Uterus (tissue), 4 donors: Measurements from ENCODE around the gene COPS8. TPM values are rescaled to one million over a fixed set of nuclear protein-coding genes. Genes with fewer than 3 reads are reported as not detected.

ENCODE experiments used
- DNase-seq, 2 donors: peaks; one replicate each; pipeline ENCODE4 v3.0.0-alpha.2; 2019 to 2020
- H3K27ac ChIP-seq, 2 donors: fragments of 200-600 bp; sonication (generic); 1 replicate in 1 of 2; 2 replicates in 1 of 2; pipeline ENCODE4 v1.5.1; 2016 to 2018
- H3K27me3 ChIP-seq, 2 donors: fragments of 200-600 bp; sonication (generic); one replicate each; pipeline ENCODE4 v1.5.1; 2018 to 2019; ENCODE audit warnings: control low read depth in 1 of 2
- H3K36me3 ChIP-seq, 2 donors: fragments of 200-600 bp; sonication (generic); one replicate each; pipeline ENCODE4 v1.5.1; 2019; ENCODE audit warnings: control low read depth in 1 of 2
- H3K4me1 ChIP-seq, 2 donors: fragments of 200-600 bp; sonication (generic); one replicate each; pipeline ENCODE4 v1.5.1; 2018 to 2019; ENCODE audit warnings: control low read depth in 1 of 2
- H3K4me3 ChIP-seq, 2 donors: fragments of 200-600 bp; sonication (generic); 1 replicate in 1 of 2; 2 replicates in 1 of 2; pipeline ENCODE4 v1.5.1; 2018 to 2019; ENCODE audit warnings: mild to moderate bottlenecking in 1 of 2
- H3K9me3 ChIP-seq, 2 donors: fragments of 200-600 bp; sonication (generic); one replicate each; pipeline ENCODE4 v1.5.1; 2019; ENCODE audit warnings: control low read depth in 1 of 2
- POLR2A ChIP-seq, 2 donors: fragments of 450-650 bp; IDR thresholded peaks; one replicate each; pipeline ENCODE4 v1.6.1; 2016; ENCODE audit warnings: antibody characterized with exemption in 2 of 2, mild to moderate bottlenecking in 1 of 2, moderate library complexity in 1 of 2
- intact Hi-C: fragments of 100-400 bp; cut with DNase I; formaldehyde crosslinking; loops from one replicate; pipeline ENCODE4 v1.15.1; 2023; ENCODE audit warnings: low total_unique reads
- total RNA-seq, 4 donors: library from RNA; depleted of rRNA in 3 of 4; stranded (reverse); fragments of >200 nt in 3 of 4; gene quantifications; one replicate each; pipeline versions ENCODE4 v1.1.0 to v1.2.4, GENCODE V29; 2014 to 2023
- TF ChIP-seq, protein P1 (sequence below), 4 experiments: fragments of 200-600 bp in 2 of 4; fragments of 450-650 bp in 2 of 4; sonication (generic) in 2 of 4; IDR thresholded peaks; one replicate each; pipeline ENCODE4 v1.5.1; 2016 to 2019; ENCODE audit warnings: antibody characterized with exemption in 4 of 4, mild to moderate bottlenecking in 2 of 4, moderate library complexity in 1 of 4
- donor health status: DM: yes; HTN: yes; CAD: no.

Gene COPS8
- total RNA-seq, 4 donors from 2014 or later: 45.0 to 139 (median 60.8) TPM

DNA sequence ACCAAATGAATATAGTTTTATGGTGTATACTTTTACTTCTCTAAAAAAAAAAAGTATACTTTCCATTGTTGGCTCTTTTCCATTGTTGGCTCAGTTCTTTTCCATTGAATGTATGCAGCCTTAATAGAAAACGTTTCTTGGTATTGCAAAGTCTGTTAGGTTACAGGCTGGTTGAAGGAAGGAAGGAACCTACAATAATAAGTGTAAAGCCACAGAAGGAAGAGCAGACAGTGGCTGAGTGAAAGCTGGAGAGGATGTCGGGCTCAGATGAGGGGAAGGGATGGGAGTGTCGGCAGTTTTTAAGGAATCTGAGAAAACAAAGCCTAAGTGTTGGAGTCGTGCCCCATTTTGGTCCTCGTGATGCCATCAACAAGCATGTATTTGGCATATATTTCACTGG is 6.8 kb downstream of the COPS8 start:
- Histone ChIP-seq H3K4me1 (no peaks in the 10 kb centered on the region), H3K27ac (peak overlapping the region; percentile 64 to 84)

DNA sequence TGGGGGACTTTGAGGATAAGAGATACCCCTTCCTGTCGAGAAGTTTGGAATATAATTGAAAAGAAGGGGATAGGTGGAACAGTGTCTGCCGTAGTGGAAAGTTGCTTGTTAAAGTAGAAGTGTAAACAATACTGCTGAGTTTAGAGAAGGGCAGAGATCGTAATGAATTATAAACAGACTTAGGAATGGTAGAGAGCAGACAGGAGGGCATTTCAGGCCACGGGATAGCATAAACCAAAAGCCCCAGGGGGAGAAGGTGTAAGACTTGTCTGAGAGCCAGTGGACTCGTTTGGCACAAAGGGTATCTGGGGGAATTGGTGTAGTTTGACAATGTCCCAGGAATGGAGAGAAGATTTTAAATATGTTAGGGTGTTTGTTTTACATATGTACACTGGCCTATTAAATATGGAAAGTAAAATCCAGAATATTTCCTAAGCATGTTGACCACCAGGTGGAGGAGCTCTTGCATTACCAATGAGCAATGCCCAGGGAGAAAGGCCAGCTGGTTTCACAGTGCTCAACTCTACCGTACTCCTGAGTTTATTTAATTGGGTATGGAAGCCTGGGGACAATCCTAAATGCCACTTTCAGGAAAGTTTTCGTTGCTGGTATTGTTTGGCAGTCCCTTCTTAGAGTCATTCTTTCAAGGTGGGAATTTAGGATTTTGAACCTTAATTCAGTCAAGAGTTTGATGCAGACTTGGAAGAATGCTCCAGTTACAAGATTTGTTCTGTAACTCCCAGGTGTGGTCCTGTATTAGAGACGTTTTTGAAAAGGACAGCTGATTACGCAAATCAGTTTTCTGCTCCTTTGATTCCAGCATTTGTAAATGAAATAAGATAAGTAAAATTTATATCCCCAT is 7.5 kb downstream of the COPS8 start:
- no peaks in the 10 kb centered on the region for H3K27me3 ChIP-seq
- no peaks in the 10 kb centered on the region for H3K9me3 ChIP-seq
- H3K4me3 ChIP-seq: no peak overlapping the region
- DNase-seq: peak; percentile 59 to 82
- no peaks in the 10 kb centered on the region for H3K36me3 ChIP-seq
- TF ChIP-seq POLR2A (IDR thresholded peaks at IDR 0.05): no peak
- TF ChIP-seq, protein P1, sequence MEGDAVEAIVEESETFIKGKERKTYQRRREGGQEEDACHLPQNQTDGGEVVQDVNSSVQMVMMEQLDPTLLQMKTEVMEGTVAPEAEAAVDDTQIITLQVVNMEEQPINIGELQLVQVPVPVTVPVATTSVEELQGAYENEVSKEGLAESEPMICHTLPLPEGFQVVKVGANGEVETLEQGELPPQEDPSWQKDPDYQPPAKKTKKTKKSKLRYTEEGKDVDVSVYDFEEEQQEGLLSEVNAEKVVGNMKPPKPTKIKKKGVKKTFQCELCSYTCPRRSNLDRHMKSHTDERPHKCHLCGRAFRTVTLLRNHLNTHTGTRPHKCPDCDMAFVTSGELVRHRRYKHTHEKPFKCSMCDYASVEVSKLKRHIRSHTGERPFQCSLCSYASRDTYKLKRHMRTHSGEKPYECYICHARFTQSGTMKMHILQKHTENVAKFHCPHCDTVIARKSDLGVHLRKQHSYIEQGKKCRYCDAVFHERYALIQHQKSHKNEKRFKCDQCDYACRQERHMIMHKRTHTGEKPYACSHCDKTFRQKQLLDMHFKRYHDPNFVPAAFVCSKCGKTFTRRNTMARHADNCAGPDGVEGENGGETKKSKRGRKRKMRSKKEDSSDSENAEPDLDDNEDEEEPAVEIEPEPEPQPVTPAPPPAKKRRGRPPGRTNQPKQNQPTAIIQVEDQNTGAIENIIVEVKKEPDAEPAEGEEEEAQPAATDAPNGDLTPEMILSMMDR (IDR thresholded peaks at IDR 0.05): peak; percentile 64 to 78 (median 71)
- intact Hi-C loops: no loop called here
- H3K4me1 ChIP-seq: no peaks in the 10 kb centered on the region
- peak overlapping the region; percentile 64 to 84 for H3K27ac ChIP-seq

More for the DNA sequence above, 6.8 kb downstream of the COPS8 start:
- intact Hi-C loops: no loop called here
- DNase-seq: no peak
- Histone ChIP-seq H3K36me3 (no peaks in the 10 kb centered on the region), H3K27me3 (no peaks in the 10 kb centered on the region), H3K4me3 (no peak overlapping the region), H3K9me3 (no peaks in the 10 kb centered on the region)
- TF ChIP-seq, protein P1 (IDR thresholded peaks at IDR 0.05): no peak
- no peak for TF ChIP-seq POLR2A (IDR thresholded peaks at IDR 0.05)

DNA sequence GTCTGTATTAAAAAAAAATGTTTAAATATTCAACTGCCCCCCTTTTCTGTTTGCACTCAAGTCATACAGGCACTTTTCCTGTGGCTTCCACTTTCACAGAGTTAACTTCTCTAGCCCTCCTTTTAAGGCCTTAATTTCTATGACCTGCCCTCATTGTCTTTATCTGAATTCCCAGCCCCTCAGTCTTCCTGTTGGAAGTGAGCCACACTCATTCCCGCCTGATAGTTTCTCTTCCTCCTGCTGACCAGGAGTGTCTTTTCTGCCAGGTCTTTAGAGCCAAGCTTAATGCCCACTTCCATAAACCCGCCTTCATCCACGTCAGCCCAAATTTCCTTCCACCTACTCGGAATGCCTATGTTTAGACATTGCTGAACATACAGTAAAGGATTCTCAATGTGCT is 10.5 kb downstream of the COPS8 start:
- intact Hi-C loops: no loop called here
- TF ChIP-seq, protein P1 (IDR thresholded peaks at IDR 0.05): no peak
- TF ChIP-seq POLR2A (IDR thresholded peaks at IDR 0.05): no peak
- no peak overlapping the region for H3K4me3 ChIP-seq
- no peak for DNase-seq
- peak overlapping the region; percentile 15 to 16 for H3K27ac ChIP-seq
- no peaks in the 10 kb centered on the region for H3K9me3 ChIP-seq
- no peaks in the 10 kb centered on the region for H3K36me3 ChIP-seq
- no peaks in the 10 kb centered on the region for H3K27me3 ChIP-seq
- H3K4me1 ChIP-seq: no peaks in the 10 kb centered on the region

DNA sequence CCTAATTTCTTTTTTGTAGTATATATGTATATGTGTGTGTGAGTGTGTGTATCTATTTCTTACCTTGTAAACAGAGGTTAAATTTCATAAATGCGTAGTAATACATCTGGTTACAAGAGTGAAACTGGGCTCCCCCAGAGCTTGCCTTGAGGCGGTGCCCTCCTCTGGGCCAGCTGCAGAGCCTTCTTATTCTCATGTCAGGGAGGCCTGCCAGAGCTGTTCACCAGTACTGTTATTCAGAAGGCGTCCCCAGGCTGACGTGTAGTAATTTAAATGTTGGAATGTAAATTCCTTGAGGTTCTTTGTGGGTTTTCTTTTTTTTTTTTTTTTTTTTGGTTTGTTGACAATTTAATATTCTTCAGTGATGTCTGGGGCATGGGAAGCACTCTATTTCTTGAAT is 11.2 kb downstream of the COPS8 start:
- Histone ChIP-seq H3K27ac (peak overlapping the region in 1 of 2 donors; percentile 5), H3K9me3 (no peaks in the 10 kb centered on the region), H3K27me3 (no peaks in the 10 kb centered on the region), H3K4me3 (no peak overlapping the region), H3K36me3 (no peaks in the 10 kb centered on the region), H3K4me1 (no peaks in the 10 kb centered on the region)
- intact Hi-C loops: no loop called here
- TF ChIP-seq, protein P1 (IDR thresholded peaks at IDR 0.05): no peak
- TF ChIP-seq POLR2A (IDR thresholded peaks at IDR 0.05): no peak
- DNase-seq: no peak

DNA sequence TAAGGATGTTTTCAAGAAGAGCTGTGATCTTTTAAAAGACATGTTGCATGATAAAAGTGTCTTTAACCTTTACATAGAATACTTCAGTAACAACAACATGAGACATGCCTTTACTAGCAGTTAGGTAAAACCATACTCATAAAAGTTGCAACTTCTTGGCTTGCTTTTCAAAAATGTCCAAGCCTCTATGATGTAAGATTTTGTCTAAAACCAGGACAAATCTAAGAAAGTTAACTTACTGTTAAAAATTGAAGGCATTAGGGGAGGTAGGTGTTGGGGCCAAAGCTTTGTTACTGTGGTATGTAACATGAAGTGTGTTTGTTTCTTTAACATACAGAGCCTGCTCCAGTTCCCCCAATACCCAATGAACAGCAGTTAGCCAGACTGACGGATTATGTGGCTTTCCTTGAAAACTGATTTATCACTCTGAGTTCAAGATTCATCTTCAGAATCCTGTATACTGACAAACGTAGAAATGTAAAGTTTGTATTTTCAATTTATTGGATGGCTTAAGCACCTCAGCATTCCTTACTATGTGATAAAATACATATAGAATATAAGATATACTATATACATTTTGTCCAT is 11.7 kb downstream of the COPS8 start:
- H3K4me3 ChIP-seq: no peak overlapping the region
- TF ChIP-seq, protein P1 (IDR thresholded peaks at IDR 0.05): no peak
- TF ChIP-seq POLR2A (IDR thresholded peaks at IDR 0.05): no peak
- DNase-seq: no peak
- no peak overlapping the region for H3K27ac ChIP-seq
- H3K36me3 ChIP-seq: no peaks in the 10 kb centered on the region
- intact Hi-C loops: no loop called here
- H3K9me3 ChIP-seq: no peaks in the 10 kb centered on the region
- no peaks in the 10 kb centered on the region for H3K27me3 ChIP-seq
- no peaks in the 10 kb centered on the region for H3K4me1 ChIP-seq
